ENCODE data around the gene B3GALNT2.

Gene B3GALNT2

GRCh38 chr1:235455823-235456222 lies 48.4 kb downstream of the B3GALNT2 start:
- in situ Hi-C loops (cut with MboI; ENCODE audit: low sequenced_read_pairs), result no loop called here

- in situ Hi-C loops (cut with MboI; ENCODE audit: low sequenced_read_pairs), result no loop called here
These were observed 49.2 kb downstream of the B3GALNT2 start for GRCh38 chr1:235455097-235455496.

GRCh38 chr1:235454021-235454420 lies 50.2 kb downstream of the B3GALNT2 start:
- in situ Hi-C loops (cut with MboI; ENCODE audit: low sequenced_read_pairs), result no loop called here

DNA sequence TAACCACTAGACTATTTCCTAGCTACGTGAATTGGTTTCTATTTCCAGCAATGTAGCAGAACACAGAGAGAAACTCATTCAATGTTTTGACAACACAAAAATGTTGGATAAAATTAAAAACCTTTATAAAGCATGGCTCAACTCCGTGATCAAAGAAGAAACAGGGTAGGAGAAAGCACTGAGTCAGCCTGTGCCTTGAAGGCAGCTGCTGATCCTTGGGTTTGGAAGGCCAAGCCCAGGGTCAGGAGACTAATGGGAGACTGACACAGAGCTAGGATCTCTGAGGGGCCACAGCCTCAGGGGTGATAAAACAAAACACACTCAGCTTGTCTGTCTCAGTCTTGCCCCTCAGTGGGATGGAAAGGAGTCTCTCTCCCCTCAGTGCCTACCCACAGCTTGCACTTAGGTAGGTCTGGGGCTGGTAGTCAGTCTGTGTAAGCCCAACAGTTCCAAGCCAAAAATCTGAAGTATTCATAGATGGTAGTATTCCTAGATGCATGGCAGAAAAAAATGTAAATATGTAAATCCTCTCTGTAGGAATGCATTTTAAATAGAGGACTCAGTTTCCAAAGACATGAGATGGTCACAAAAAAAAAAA lies 53.3 kb downstream of the B3GALNT2 start:
- in situ Hi-C loops (cut with MboI; ENCODE audit: low sequenced_read_pairs), result no loop called here

- in situ Hi-C loops (cut with MboI; ENCODE audit: low sequenced_read_pairs), result no loop called here
These were observed 53.8 kb downstream of the B3GALNT2 start for GRCh38 chr1:235450433-235450832.

DNA sequence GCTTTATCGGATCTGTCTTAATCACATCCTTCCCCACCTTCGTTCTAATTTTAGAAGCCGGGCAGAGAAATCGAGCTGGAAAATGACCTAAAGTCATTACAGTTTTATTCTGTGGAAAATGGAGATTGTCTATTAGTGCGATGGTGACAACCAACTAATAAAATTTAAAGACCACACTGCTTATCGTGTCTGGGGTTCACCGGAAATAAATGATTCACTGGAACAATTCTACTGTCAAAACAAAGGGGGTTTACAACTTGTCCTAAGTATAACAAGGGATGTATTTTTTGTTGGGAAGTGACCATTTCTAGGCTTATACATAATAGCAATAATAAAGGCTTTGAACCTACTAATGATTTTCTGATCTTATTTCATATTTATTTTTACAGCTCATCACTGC lies 55.6 kb downstream of the B3GALNT2 start:
- in situ Hi-C loops (cut with MboI; ENCODE audit: low sequenced_read_pairs), result no loop called here

DNA sequence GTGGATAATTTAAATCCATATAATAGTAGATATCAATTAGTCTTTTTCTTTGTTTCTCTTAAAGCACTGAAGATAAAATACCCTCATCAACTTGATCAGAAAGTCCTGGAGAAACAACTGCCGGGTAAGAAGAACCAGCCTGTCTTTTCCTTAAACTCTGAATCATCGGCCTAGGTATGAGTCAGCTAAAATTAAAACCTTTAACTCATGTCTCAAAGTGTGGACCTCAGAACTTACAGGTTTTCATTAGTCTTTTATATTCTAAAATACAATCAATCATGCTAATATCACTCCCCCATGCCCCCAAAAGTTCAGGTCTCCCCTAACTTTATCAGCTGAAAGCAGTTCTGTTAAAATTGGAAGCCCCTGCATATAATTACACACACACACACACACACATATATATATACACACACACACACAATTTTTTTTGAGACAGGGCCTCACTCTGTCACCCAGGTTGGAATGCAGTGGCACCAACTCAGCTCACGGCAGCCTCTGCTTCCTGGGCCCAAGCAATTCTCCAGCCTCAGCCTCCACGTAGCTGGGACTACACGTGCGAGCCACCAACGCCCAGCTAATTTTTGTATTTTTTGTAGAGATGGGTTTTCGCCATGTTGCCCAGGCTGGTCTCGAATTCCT lies 61.3 kb downstream of the B3GALNT2 start:
- in situ Hi-C loops (cut with MboI; ENCODE audit: low sequenced_read_pairs), result no loop called here

- in situ Hi-C loops (cut with MboI; ENCODE audit: low sequenced_read_pairs), result no loop called here
These were observed 63.0 kb downstream of the B3GALNT2 start for GRCh38 chr1:235441159-235441685.

- in situ Hi-C loops (cut with MboI; ENCODE audit: low sequenced_read_pairs), result no loop called here
These were observed 70.3 kb downstream of the B3GALNT2 start for GRCh38 chr1:235434001-235434400.

DNA sequence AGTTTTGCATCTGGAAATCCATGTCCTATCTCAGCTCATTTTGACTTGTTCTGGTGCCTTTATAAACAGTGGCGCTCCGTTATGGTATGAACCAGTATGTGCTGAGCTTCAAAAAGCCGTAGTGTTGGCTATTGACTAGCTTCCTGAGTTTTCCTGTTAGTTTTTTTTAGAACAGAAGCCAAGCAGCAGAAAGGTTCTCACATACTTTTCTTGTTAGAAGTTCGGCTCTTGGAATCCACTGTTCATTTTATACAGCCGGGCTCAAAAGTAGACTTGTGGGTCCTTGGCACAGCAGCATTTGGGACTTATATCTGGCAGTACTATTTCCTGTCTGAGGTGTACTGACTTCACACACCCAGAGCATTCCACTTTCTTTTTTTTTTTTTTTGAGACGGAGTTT lies 73.3 kb downstream of the B3GALNT2 start:
- in situ Hi-C loops (cut with MboI; ENCODE audit: low sequenced_read_pairs), result no loop called here

GRCh38 chr1:235429143-235429542 lies 75.1 kb downstream of the B3GALNT2 start:
- in situ Hi-C loops (cut with MboI; ENCODE audit: low sequenced_read_pairs), result no loop called here

DNA sequence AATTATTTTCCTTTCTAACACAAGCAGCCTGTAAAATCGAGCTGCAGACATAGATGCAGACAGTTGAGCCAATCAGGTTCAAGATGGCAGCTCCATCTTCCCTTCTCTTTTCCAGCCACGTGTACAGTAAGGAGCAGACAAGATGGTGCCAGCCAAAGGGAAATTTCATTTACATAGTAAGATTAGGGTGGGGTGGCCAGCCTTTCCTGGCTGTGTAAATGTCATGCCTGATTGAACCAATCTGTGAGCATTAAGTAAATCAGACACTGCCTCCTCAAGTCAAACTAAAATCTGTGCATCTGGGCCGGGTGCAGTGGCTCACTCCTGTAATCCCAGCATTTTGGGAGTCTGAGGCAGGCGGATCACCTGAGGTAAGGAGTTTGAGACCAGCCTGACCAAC lies 76.8 kb downstream of the B3GALNT2 start:
- in situ Hi-C loops (cut with MboI; ENCODE audit: low sequenced_read_pairs), result no loop called here

- in situ Hi-C loops (cut with MboI; ENCODE audit: low sequenced_read_pairs), result no loop called here
These were observed 77.6 kb downstream of the B3GALNT2 start for GRCh38 chr1:235426680-235427079.

DNA sequence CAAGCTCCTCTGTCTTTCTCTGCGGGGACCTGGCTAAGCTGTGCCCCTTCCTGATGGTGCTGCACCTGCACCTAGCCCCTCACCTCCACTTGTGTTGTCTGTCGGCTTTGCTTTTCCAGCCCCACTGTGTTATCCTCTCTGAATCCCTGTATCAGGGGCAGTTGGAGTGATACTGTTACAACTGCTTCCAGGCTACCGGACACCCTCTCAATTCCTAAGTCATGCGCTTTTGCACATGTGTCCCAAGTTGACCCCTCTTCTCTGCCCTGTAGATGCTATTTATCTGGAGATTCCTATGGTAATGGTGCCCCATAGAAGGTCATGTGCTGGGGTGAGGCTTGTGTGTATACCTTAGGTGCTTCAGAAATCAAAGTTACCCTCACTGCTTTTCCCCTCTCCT lies 78.1 kb downstream of the B3GALNT2 start:
- in situ Hi-C loops (cut with MboI; ENCODE audit: low sequenced_read_pairs), result no loop called here

DNA sequence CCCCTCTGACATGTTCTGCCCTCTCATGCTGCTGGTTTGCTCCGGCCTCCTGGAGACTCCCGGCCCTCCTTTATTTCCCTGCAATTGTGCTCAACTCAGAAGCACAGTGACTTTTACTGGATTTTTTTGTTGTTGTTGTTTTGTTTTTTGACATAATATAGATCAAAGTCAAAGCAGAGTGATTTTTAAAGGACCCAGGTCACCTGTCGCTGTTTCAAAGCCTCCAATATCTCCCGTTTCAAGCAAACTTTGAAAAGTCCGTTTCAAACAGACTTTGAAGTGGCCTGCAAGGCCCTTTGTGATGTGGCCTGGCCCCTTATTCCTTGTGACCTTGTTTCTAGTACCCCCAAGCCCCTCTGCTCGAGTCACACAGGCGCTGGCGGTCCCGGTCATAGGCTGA lies 78.9 kb downstream of the B3GALNT2 start:
- in situ Hi-C loops (cut with MboI; ENCODE audit: low sequenced_read_pairs), result no loop called here

DNA sequence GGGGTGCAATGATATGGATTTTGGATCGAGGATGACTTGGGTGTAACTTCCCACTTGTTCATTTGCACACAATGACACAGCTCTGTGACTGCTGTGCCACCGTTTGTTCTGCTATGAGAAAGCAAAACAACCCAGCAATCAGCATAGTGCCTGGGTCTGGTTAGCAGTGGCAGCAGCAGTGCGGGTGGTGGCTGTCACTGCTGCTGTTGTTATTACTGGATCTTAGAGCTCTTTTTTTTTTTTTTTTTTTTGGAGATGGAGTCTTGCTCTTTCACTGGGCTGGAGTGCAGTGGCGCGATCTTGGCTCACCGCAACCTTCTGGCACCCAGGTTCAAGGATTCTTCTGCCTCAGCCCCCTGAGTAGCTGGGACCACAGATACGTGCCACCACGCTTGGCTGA lies 80.2 kb downstream of the B3GALNT2 start:
- in situ Hi-C loops (cut with MboI; ENCODE audit: low sequenced_read_pairs), result no loop called here

DNA sequence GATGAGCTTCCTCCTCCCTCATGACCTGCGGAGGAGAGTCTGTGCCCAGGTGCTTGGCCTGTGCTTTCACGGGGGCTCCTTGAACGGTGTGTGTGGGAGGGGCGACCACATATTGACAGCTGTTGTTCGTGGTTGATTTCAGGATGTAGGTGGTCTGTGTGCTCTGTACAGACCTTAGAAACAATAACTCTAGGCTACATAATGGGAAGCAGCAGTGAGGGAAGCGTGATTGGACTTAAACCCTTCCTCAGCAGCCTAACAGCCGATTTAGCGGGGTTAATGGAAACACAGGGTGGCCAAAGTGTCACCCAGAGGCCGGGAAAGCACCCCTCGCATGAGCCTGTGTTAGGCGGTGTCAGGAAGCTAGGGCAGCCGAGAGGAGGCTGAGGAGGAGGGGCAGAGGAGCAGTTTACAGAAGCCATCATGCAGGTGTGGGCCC lies 81.0 kb downstream of the B3GALNT2 start:
- in situ Hi-C loops (cut with MboI; ENCODE audit: low sequenced_read_pairs), result no loop called here

- in situ Hi-C loops (cut with MboI; ENCODE audit: low sequenced_read_pairs), result no loop called here
These were observed 82.5 kb downstream of the B3GALNT2 start for GRCh38 chr1:235421751-235422150.

DNA sequence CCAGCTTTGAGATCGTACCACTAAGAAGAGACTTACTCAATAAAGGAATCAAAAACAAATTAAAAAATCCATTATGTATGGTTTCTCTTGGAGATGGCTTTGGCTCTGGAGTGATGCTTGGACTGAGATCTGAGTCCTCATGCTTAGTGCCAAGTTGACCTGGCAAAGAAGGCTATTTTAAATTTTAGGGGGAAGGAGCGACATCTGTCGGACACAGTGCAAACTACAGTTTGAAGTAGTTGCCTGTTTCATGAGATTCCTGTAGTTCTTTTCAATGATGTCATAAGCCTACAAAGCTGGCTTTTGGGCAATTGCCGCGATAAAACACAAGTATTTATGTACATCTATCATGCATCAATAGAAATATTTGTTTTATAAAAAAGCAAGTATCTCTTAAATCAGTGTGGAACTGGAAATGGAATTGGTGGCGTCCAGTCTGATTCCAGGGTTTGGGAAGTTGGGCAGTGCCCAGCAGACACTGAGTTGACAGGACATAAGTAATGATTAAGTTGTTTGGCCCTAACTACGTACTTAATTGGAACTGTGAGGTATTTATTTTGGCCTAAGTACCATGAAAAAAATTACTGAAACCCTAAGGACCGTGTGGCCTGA lies 87.1 kb downstream of the B3GALNT2 start:
- in situ Hi-C loops (cut with MboI; ENCODE audit: low sequenced_read_pairs), result no loop called here

GRCh38 chr1:235416662-235417049 lies 87.6 kb downstream of the B3GALNT2 start:
- in situ Hi-C loops (cut with MboI; ENCODE audit: low sequenced_read_pairs), result no loop called here

GRCh38 chr1:235415008-235415904 lies 89.0 kb downstream of the B3GALNT2 start:
- in situ Hi-C loops (cut with MboI; ENCODE audit: low sequenced_read_pairs), result no loop called here
